ENCODE measurements around the gene ITGA11. TPM values are rescaled to one million over a fixed set of nuclear protein-coding genes. Genes with fewer than 3 reads are reported as not detected.

The ITGA11 gene
- total and polyA plus RNA-seq, 2 donors = 2.9 to 16.6 TPM

DNA sequence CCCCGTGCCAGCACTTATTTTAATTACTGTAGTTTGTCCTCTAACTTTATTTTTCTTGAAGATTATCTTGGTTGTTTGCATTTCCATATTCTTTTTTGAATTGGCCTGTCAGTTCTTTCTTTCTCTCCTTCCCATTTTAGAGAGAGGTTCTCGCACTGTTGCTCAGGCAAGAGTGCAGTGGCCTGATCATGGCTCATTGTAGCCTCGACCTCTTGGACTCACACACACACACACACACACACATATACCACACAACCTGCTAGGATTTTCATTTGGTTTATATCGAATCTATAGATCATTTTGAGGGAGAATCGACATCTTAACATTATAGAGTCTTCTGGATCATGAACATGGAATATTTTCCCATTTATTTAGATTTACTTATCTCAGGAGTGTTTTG is 145.7 kb downstream of the ITGA11 start:
- 80% methylated on average over 5 of the region's 5 CpGs for WGBS
- Histone ChIP-seq H3K27ac (ENCODE audit: low read depth) (no peak overlapping the region), H3K4me3 (ENCODE audit: low read depth, low read length) (no peak overlapping the region), H3K36me3 (ENCODE audit: insufficient read depth) (no peaks in the 10 kb centered on the region), H3K4me1 (ENCODE audit: insufficient read depth) (no peaks in the 10 kb centered on the region)
- DNase-seq (ENCODE audit: extremely low spot score) = no peak

DNA sequence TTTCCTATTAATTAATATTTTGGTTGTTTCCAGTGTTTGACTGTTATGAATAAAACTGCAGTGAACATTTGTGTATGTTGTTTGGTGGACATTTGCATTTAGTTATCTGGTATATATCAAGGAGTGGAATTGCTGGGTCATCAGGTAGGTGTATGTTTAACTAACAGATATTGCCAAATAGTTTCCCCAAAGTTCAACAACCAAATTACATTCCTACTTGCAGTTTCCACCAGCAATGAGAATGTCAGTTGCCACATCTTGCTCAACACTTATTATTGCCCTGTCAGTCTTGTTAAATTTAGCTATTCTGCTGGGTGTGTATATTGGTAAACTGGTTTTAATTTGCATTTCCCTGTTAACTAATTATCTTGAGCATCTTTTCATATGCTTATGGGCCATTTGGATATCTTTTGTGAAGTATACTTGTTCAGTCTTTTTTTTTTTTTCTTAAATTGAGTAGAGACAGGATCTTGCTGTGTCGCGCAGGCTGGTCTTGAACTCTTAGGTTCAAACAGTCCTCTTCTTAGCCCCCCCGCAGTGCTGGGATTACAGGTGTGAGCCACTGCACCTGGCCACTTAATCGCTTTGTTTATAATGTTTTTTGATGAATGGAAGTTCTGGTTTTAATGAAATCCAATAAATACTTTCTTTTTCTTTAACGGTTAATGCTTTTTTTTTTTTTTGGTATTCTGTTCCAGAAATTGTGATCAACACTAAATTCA is 146.5 kb downstream of the ITGA11 start:
- Histone ChIP-seq H3K4me1 (ENCODE audit: insufficient read depth) (peaks cover 1% of the 10 kb centered on the region), H3K36me3 (ENCODE audit: insufficient read depth) (no peaks in the 10 kb centered on the region), H3K27ac (ENCODE audit: low read depth) (no peak overlapping the region), H3K4me3 (ENCODE audit: low read depth, low read length) (no peak overlapping the region)
- 87% methylated on average over 5 of the region's 5 CpGs for WGBS
- no peak for DNase-seq (ENCODE audit: extremely low spot score)

DNA sequence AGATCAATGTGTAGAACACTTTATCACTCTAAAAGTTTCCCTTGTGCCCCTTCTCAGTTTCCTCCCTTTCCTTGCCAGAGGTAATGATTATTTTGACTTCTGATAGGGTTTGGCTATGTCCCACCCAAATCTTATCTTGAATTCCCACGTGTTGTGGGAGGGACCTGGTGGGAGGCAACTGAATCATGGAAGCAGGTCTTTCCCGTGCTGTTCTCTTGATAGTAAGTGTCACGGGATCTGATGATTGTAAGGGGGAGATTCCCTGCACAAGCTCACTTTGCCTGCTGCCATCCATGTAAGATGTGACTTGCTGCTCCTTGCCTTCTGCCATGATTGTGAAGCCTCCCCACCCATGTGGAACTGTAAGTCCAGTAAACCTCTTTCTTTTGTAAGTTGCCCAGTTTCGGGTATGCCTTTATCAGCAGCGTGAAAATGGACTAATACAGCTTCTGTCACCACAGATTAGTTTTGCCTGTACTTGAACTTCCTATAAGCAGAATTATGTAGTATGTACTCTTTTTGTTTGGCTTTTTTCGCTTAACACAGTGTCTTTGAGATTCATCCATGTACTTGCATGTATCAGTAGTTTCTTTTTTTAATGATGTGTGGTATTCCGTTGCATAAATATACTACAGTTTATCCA is 147.2 kb downstream of the ITGA11 start:
- Histone ChIP-seq H3K36me3 (ENCODE audit: insufficient read depth) (no peaks in the 10 kb centered on the region), H3K4me1 (ENCODE audit: insufficient read depth) (peaks cover 1% of the 10 kb centered on the region), H3K4me3 (ENCODE audit: low read depth, low read length) (no peak overlapping the region), H3K27ac (ENCODE audit: low read depth) (no peak overlapping the region)
- WGBS = 90% methylated on average over 7 of the region's 7 CpGs
- no peak for DNase-seq (ENCODE audit: extremely low spot score)

DNA sequence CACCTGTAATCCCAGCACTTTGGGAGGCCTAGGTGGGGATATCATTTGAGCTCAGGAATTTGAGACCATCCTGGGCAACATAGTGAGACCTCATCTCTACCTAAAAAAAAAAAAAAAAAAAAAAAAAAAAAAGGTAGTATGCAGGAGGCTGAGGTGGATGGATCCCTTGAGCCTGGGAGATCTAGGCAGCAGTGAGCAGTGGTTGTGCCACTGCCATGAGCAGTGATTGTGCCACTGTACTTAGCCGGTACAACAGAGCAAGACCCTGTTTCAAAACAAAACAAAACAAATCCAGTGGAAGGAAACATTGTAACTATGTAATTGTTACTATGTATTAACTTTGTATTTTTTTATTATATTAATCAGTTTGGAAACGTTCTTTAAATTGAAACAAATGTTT is 148.6 kb downstream of the ITGA11 start:
- WGBS = 75% methylated on average over 2 of the region's 2 CpGs
- H3K36me3 ChIP-seq (ENCODE audit: insufficient read depth) = no peaks in the 10 kb centered on the region
- no peak for DNase-seq (ENCODE audit: extremely low spot score)
- no peak overlapping the region for H3K27ac ChIP-seq (ENCODE audit: low read depth)
- peaks cover 1% of the 10 kb centered on the region for H3K4me1 ChIP-seq (ENCODE audit: insufficient read depth)
- no peak overlapping the region for H3K4me3 ChIP-seq (ENCODE audit: low read depth, low read length)

DNA sequence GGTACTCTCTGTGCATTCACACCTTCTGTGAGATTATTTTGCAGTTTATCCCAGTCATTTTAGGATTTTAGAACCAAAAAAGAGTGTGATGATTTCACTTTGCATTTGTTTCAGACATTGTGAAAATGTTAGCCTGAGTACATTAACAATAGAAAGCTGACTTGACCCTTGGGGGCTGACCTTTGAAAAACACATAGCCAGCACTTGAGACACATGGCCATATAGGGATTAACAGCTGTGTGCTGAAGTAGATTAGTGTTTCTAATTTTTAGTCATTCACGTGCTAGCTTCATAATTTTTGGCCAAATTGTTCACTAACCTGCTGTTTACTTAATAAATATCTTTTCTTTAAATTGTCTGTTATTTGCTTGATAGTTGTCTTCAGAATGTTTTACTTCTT is 151.0 kb downstream of the ITGA11 start:
- H3K36me3 ChIP-seq (ENCODE audit: insufficient read depth) = no peaks in the 10 kb centered on the region
- H3K27ac ChIP-seq (ENCODE audit: low read depth) = no peak overlapping the region
- H3K4me3 ChIP-seq (ENCODE audit: low read depth, low read length) = peak overlapping the region; percentile 6
- H3K4me1 ChIP-seq (ENCODE audit: insufficient read depth) = peaks cover 4% of the 10 kb centered on the region
- DNase-seq (ENCODE audit: extremely low spot score) = no peak
- WGBS = 25% methylated on average over 1 of the region's 1 CpG

DNA sequence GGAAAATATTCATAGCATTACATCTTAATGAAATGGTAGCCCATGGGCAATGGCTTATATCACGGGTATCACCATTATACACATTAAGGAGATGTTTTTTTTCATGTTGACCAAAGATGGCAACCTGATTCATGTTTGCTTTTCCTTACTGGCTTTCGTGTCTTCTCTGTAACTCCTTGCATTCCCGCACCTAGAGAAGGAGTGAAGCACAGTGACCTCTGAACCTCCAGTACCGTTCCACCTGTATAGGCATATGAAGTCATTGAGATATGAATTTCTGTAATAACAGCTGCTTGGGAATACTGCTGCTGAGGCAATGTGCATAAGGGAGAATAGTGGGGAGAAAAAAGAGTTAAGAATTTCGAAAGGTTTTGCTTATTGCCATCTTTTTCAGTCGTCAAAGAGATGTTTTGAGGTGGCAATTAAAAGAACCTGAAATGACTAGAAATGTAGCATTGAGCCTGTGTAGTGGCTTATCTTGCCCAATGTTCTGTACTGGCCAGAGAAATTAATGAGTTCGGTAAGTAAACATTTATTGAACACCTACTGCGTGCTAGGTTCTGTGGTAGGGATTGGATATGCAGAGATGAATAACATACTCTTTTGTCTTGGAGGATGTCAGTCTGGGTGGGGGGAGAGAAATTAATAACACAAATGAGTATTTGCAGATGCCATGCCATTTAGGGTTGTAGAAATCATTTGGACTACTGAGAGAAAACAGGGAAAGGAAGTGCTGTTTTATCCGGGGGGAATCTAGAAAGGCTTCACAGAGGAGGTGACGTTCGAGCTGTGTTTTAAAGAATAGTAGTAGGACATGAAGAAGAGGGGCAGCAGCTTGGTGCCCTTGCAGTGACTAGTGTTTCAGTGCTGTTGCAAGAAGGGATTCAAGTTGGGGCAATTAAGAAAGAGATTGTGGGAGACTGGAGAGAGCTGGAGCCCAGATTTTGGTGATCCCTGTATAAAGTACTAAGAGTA is 151.9 kb downstream of the ITGA11 start:
- Histone ChIP-seq H3K4me1 (ENCODE audit: insufficient read depth) (peaks cover 4% of the 10 kb centered on the region), H3K4me3 (ENCODE audit: low read depth, low read length) (peak overlapping the region; percentile 84), H3K36me3 (ENCODE audit: insufficient read depth) (no peaks in the 10 kb centered on the region), H3K27ac (ENCODE audit: low read depth) (no peak overlapping the region)
- 32% methylated on average over 11 of the region's 11 CpGs for WGBS
- DNase-seq (ENCODE audit: extremely low spot score) = no peak

DNA sequence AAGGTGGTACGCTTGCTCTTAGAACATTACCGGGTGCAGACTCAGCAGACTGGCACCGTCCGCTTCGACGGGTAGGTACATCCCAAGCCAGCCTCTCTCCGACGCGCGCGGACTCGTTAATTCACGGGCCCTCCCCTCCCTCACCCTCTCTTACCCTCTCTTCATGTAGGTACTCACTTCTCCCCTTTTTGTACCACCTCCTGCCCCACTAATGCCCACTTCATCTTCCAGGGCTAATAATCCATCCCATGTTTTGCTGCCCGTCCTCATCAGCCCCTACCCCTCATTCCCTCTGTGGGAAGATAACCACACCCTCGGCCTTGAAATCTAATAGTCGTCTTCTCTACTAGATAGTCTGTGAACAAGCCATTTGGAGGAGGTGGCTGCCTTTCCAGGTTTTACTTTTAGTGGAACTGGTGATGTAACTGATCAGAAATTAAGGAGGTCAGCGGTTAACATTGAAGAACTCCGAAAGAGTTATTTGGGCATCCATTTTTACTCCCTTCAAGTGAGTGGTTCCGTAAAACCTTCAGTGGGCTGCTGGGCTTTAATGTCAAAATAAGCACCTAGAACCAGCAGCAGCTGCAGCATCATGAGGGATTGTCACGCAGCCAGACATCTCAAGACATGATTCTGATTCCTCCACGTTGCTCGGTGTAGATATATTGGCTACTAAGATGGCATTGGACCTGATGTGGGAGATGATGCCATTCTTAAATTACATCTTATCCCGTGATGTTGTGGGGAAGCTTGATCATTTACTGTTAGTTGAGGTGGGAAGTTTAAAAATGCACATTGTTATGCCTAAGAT is 153.2 kb downstream of the ITGA11 start:
- WGBS = under 1% methylated on average over 23 of the region's 23 CpGs

DNA sequence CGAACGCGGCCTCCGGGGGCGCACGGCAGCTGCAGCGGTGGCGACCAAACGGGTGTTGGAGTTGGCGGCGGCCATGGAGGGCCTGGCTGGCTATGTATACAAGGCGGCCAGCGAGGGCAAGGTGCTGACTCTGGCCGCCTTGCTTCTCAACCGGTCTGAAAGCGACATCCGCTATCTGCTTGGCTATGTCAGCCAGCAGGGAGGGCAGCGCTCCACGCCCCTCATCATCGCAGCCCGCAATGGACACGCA is 153.7 kb downstream of the ITGA11 start:
- 0% methylated on average over 22 of the region's 22 CpGs for WGBS
- Histone ChIP-seq H3K4me3 (ENCODE audit: low read depth, low read length) (peak overlapping the region; percentile 84), H3K27ac (ENCODE audit: low read depth) (peak overlapping the region; percentile 98), H3K4me1 (ENCODE audit: insufficient read depth) (peaks cover 4% of the 10 kb centered on the region), H3K36me3 (ENCODE audit: insufficient read depth) (no peaks in the 10 kb centered on the region)
- no peak for DNase-seq (ENCODE audit: extremely low spot score)

More for the DNA sequence above, 153.2 kb downstream of the ITGA11 start:
- no peaks in the 10 kb centered on the region for H3K36me3 ChIP-seq (ENCODE audit: insufficient read depth)
- H3K4me3 ChIP-seq (ENCODE audit: low read depth, low read length) = peak overlapping the region; percentile 84
- DNase-seq (ENCODE audit: extremely low spot score) = no peak
- H3K4me1 ChIP-seq (ENCODE audit: insufficient read depth) = peaks cover 4% of the 10 kb centered on the region
- H3K27ac ChIP-seq (ENCODE audit: low read depth) = peak overlapping the region; percentile 98

DNA sequence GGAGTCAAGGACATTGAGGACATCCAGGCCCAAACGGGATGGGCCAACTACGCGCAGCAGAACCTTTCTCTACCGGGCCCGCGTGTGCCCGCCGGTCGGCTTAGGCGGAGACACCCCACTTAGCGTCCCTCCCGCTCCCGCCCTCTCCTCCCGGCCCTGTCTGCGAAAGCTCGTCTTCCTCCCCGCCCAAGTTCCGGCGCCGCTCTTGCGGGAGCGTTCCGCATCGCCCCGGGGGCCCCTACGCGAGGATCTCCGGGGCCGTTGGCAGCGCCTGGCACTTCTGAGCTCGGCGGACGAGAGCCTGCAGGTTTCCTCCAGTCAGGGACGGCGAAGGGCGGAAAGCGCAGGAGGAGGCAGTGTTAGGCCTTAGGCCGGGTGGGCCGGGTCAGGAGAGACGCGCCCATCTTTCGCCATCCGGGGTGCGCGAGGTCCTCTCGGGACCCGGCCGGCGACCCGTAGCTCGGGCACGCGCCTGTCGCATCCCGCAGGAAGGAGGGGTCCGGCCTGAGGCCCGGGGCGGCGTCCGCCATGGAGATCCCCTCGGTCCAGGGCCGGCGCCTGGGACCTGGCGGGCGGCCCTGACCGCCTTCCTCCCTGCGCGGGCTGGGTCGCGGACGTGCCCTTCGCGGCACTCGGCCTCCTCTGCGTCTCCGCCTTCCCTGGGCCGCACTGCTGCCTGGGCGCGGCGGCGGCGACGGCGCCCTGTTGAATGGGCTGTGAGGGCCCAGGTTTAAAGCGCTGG is 154.2 kb downstream of the ITGA11 start, which contains the start of gene FEM1B:
FEM1B (plus strand) TSS at position 143 of the 742 bp plus-strand sequence. CDS start 673 bp downstream, outside the sequence.
- H3K27ac ChIP-seq (ENCODE audit: low read depth) = peak within 1 kb of the TSS; percentile 98
- WGBS = under 1% methylated on average over 85 of the region's 85 CpGs
- peaks cover 4% of the 10 kb centered on the region for H3K4me1 ChIP-seq (ENCODE audit: insufficient read depth)
- DNase-seq (ENCODE audit: extremely low spot score) = peak; percentile 82
- peak within 1 kb of the TSS; percentile 84 for H3K4me3 ChIP-seq (ENCODE audit: low read depth, low read length)
- H3K36me3 ChIP-seq (ENCODE audit: insufficient read depth) = no peaks in the 10 kb centered on the region

DNA sequence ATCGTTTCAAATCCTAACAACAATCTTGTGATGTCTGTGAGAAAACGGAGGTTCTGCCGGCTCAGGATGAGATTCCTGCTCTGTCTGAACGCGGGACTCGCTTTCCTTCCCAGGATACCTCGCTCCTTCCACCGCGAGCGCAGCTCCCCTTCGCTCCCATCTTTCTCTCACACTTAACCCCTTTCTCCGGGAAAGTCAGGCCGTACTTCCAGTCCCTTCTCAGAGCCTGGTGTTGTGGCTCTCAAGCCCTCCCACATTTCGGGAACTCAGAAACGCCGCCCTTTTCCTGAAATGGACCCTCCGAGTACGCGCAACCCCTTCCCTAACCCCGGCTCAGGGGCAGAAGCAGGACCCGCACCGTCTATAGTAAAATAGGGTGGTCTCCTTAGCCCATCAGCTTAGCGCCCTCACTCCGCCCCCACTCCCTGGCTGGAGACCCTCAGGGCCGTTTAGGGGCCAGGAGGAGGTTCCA is 154.8 kb downstream of the ITGA11 start:
- no peaks in the 10 kb centered on the region for H3K36me3 ChIP-seq (ENCODE audit: insufficient read depth)
- H3K4me1 ChIP-seq (ENCODE audit: insufficient read depth) = peaks cover 4% of the 10 kb centered on the region
- DNase-seq (ENCODE audit: extremely low spot score) = no peak
- under 1% methylated on average over 25 of the region's 25 CpGs for WGBS
- H3K4me3 ChIP-seq (ENCODE audit: low read depth, low read length) = peak overlapping the region; percentile 84
- peak overlapping the region; percentile 98 for H3K27ac ChIP-seq (ENCODE audit: low read depth)

DNA sequence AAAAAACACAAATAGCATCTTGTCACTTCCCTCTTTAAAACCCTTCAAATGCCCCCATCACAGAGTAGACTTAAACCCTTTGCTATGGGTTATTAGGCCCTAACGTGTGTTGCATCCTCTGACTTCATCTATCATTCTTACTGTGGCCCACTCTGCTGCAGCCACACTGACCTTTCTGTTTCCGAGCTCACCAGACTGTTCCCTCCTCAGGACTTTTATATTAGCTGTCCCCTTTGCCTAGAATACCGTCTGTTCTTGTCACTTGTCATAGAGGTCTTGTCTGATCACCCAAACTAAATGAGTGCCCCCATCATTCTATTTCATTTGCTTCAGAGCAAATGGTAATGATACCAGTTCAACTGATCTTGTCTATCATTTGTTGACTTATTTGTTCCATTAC is 155.3 kb downstream of the ITGA11 start:
- peaks cover 4% of the 10 kb centered on the region for H3K4me1 ChIP-seq (ENCODE audit: insufficient read depth)
- 25% methylated on average over 3 of the region's 3 CpGs for WGBS
- H3K27ac ChIP-seq (ENCODE audit: low read depth) = peak overlapping the region; percentile 98
- peak overlapping the region; percentile 84 for H3K4me3 ChIP-seq (ENCODE audit: low read depth, low read length)
- H3K36me3 ChIP-seq (ENCODE audit: insufficient read depth) = no peaks in the 10 kb centered on the region
- DNase-seq (ENCODE audit: extremely low spot score) = no peak

DNA sequence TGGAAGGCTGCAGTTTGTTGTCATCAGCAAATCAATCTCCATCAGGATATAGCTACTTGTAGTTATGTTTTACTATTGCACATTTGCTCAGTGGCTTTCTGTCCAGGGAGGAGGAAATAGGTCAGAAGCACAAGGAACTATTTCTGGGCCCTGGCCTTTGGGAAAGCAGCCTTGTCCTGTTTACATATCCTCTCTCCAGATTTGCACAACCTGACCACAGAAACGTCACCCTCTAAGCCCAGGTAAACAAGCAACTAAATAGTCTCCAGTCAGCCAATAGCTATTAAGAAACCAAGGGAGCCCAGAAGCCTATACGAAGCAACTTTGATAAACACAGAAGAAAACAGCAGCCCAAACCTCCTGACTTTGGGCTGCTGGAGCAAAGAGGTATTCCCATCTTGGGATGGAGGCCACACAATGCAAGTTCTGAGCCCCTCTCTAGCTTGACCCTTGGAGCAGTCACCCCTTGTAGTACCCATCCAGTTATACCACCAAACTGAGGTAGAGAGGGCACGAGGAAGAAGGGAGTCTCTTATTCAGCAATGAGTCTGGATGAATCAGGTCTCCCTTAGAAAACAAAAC is 156.7 kb downstream of the ITGA11 start:
- no peak for DNase-seq (ENCODE audit: extremely low spot score)
- H3K4me3 ChIP-seq (ENCODE audit: low read depth, low read length) = no peak overlapping the region
- H3K4me1 ChIP-seq (ENCODE audit: insufficient read depth) = peaks cover 5% of the 10 kb centered on the region
- H3K27ac ChIP-seq (ENCODE audit: low read depth) = peak overlapping the region; percentile 98
- 67% methylated on average over 3 of the region's 3 CpGs for WGBS
- no peaks in the 10 kb centered on the region for H3K36me3 ChIP-seq (ENCODE audit: insufficient read depth)
